DOHH2 (cell line): ENCODE measurements around the gene GNG8.

Source experiments
- CTCF ChIP-seq: fragments of 200-600 bp; sonication (generic); IDR thresholded peaks from one replicate; pipeline ENCODE4 v1.5.1; 2014; ENCODE audit warnings: antibody characterized with exemption, mild to moderate bottlenecking, low read depth, low read length; ENCODE audit not compliant: poor library complexity, severe bottlenecking
- EZH2phosphoT487 ChIP-seq: fragments of 200-600 bp; sonication (generic); IDR thresholded peaks from 2 replicates; pipeline ENCODE4 v1.6.1; 2017; ENCODE audit warnings: borderline replicate concordance, mild to moderate bottlenecking, antibody characterized with exemption, low read length, moderate library complexity, mixed read lengths

- no peak for TF ChIP-seq CTCF
- TF ChIP-seq EZH2phosphoT487 = no peak
Observed at GRCh38 chr19:46635920-46636761, at the start of gene GNG8.
